Adipose tissue (tissue), 3 donors: ENCODE results near the gene FAM110D. TPM values are rescaled to one million over a fixed set of nuclear protein-coding genes. Genes with fewer than 3 reads are reported as not detected.

ENCODE experiments used
- H3K27ac ChIP-seq: one replicate; pipeline ENCODE4 v1.5.1; 2013; ENCODE audit warnings: low read depth, low read length
- WGBS, 3 donors: extraction: QIAGEN DNeasy Blood & Tissue Kit; methylation state at CpG; one replicate each; pipeline ENCODE4 v1.1.7; 2013; 5-methylcytosine and 5-hydroxymethylcytosine counted together
- polyA plus RNA-seq, 3 donors: library from polyadenylated mRNA; stranded (reverse); fragments of 200-250 nt; gene quantifications; one replicate each; pipeline ENCODE4 v1.2.3, GENCODE V29; 2013
- donor health status: healthy with polysubstance abuse.
- donor health status: Bipolar disorder and iron deficiency.
- donor health status: healthy.

The FAM110D gene
- polyA plus RNA-seq = 10 to 100 TPM in 2 of 3 donors, 1 to 10 TPM in 1; 1.5 to 13.4 (median 13.3) TPM

- WGBS, 3 donors = 37 to 49% (median 47%) methylated on average over 6 of the region's 6 CpGs
These were observed at the start of gene FAM110D for GRCh38 chr1:26158908-26159742. Gene FAM110D (plus strand): TSS chr1:26159079. CDS start chr1:26161292, 2,213 bp downstream.

GRCh38 chr1:26109229-26110164 lies 49.4 kb upstream of the FAM110D start:
- 79 to 92% (median 91%) methylated on average over 5 of the region's 5 CpGs for WGBS, 3 donors
- no peak overlapping the region for H3K27ac ChIP-seq

More at GRCh38 chr1:26158908-26159742, at the start of gene FAM110D:
- peak within 1 kb of the TSS; percentile 17 for H3K27ac ChIP-seq

GRCh38 chr1:26110731-26111529 lies 47.9 kb upstream of the FAM110D start:
- 0 to 1% (median 1%) methylated on average over 56 to 84 of the region's 85 CpGs for WGBS, 3 donors
- peak overlapping the region; percentile 64 for H3K27ac ChIP-seq

- 0 to 1% (median 1%) methylated on average over 85 to 96 of the region's 96 CpGs for WGBS, 3 donors
- H3K27ac ChIP-seq = peak within 1 kb of the TSS; percentile 64
These were observed 47.1 kb upstream of the FAM110D start, which contains the start of gene PDIK1L for GRCh38 chr1:26111530-26112406. Gene PDIK1L (plus strand): TSS chr1:26111824. CDS start chr1:26114309, 2,485 bp downstream.

- 1 to 2% (median 1%) methylated on average over 9 of the region's 9 CpGs for WGBS, 3 donors
- no peak overlapping the region for H3K27ac ChIP-seq
These were observed 46.5 kb upstream of the FAM110D start for GRCh38 chr1:26112407-26112775.

GRCh38 chr1:26114165-26114927 lies 44.5 kb upstream of the FAM110D start:
- WGBS, 3 donors = 27 to 88% (median 81%) methylated on average over 12 of the region's 12 CpGs

GRCh38 chr1:26119892-26120608 lies 38.8 kb upstream of the FAM110D start:
- no peak overlapping the region for H3K27ac ChIP-seq
- 61 to 71% (median 65%) methylated on average over 9 of the region's 9 CpGs for WGBS, 3 donors

More at GRCh38 chr1:26114165-26114927, 44.5 kb upstream of the FAM110D start:
- H3K27ac ChIP-seq = no peak overlapping the region

GRCh38 chr1:26121854-26122773 lies 36.8 kb upstream of the FAM110D start:
- WGBS, 3 donors = 41 to 56% (median 49%) methylated on average over 8 of the region's 8 CpGs
- H3K27ac ChIP-seq = no peak overlapping the region

GRCh38 chr1:26122988-26123973 lies 35.6 kb upstream of the FAM110D start:
- no peak overlapping the region for H3K27ac ChIP-seq
- 64 to 89% (median 85%) methylated on average over 7 of the region's 7 CpGs for WGBS, 3 donors

- no peak overlapping the region for H3K27ac ChIP-seq
- 62 to 81% (median 78%) methylated on average over 4 of the region's 4 CpGs for WGBS, 3 donors
These were observed 34.2 kb upstream of the FAM110D start for GRCh38 chr1:26124418-26125331.

- no peak overlapping the region for H3K27ac ChIP-seq
These were observed 33.5 kb upstream of the FAM110D start for GRCh38 chr1:26125382-26125781.

- no peak overlapping the region for H3K27ac ChIP-seq
- 38 to 52% (median 44%) methylated on average over 1 of the region's 1 CpG for WGBS, 3 donors
These were observed 32.9 kb upstream of the FAM110D start for GRCh38 chr1:26125946-26126320.
